HT-29 (cell line): ENCODE data around the gene FSIP1. TPM values are rescaled to one million over a fixed set of nuclear protein-coding genes. Genes with fewer than 3 reads are reported as not detected.

Experiments
- DNase-seq: peaks from one replicate; pipeline ENCODE4 v3.0.0-alpha.2; 2015; ENCODE audit warnings: low spot score
- total RNA-seq: library from RNA; depleted of rRNA; stranded (reverse); fragments of >200 nt; shearing (Covaris generic); gene quantifications from 2 replicates; pipeline ENCODE4 v1.2.3, GENCODE V29; 2014

The FSIP1 gene
- total RNA-seq, 1 experiment from 2014 or later, result 0.48 TPM

DNA sequence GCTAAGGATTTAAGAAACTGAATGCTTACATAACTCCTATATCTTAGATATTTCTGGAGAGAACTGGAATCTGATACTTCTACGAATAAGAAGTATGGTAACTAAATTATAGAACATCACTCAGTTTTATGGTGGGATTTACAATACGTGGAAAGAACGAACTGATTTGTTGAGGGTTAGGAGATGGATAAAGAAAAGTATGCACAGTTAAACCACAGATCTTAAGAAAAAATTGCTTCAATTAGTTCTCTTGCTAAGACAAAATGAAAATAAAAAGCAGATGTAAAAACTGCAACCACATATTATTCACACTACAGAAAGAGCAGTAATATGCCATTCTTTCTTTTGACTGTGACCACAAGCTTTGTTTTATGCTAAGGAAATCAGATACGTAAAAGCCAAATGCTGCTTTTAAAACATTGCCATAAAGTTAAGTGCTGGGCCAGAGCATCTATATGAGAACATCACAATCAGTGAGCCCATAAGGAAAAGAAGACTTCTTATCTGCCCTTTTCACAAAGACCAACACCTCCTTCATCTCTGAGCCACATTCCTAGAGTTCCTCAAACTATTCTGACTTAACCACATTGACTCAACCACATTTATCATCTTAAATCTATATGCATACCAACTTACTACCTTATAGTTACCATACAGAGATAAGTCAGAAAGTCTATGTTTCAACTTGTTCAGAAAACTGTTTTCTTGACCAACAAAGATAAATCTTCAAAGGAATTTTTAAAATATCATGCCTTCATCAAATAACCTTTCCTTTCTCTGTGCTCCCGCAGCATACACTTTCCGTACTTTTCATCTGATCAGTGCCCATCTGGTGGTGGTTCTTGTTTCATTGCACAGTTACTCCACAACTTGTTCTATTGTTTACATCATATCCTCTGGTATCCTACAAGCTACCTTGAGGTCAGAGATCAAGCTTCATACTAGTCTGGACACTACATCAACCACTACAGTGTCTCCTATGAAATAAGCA, 61.7 kb downstream of the FSIP1 start:
- peak; percentile 50 for DNase-seq

- DNase-seq, result no peak
Observed at GRCh38 chr15:39720081-39720480, 62.6 kb downstream of the FSIP1 start.

- peak; percentile 23 for DNase-seq
Observed at GRCh38 chr15:39719109-39719508, 63.5 kb downstream of the FSIP1 start.

DNA sequence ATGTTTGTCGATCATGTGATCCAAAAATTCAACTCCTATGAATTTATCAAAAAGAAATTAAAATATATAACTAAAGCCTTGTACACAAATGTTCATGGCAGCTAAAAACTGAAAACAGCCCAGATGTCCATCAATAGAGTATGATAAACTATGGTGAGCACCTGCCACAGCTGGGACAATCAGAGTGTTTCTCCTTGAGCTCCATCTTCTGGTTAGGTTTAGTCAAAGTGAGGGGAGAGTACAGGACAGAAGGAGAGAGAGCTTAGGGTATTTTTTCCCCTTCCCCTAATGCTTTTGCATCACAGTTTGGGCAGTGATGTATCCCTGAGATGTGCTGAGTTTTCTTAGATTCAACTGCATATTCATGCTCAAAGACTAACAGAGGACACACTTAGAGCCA, 65.5 kb downstream of the FSIP1 start:
- DNase-seq, result no peak

- DNase-seq, result no peak
Observed at GRCh38 chr15:39714251-39714650, 68.4 kb downstream of the FSIP1 start.

DNA sequence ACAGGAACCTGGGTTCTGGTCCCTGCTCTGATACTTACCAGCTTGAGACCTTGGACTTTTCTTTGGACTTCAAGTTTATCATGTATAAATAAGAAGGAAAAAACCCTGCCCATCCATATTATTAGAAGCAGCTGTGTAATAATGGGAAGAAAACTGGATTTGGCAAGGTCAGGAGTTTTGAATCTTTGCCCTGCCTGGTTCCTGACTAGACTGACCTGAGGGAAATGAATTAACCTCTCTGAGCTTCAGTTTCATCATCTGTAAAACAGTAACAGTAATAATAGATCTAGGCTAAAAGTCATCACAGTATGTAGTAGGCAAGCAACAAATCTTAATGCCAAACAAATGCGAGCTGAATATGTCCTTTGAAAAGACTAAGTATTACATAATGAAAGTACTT, 68.8 kb downstream of the FSIP1 start:
- no peak for DNase-seq

- no peak for DNase-seq
Observed at GRCh38 chr15:39710681-39711080, 72.0 kb downstream of the FSIP1 start.

DNA sequence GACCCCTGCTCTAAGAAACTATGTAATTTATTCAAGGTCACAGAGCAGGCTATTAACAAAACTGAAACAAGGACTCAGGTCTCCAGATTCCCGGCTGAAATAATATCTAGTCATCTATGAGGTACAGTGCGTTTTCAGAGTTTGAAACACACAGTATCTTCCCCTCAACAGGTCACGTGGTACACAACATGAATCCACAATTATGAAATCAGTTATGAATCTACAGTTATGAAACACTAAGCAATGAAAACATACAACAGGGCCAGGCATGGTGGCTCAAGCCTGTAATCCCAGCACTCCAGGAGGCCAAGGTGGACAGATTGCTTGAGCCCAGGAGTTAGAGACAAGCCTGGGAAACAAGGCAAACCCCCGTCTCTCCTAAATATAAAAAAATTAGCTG, 72.7 kb downstream of the FSIP1 start:
- no peak for DNase-seq

DNA sequence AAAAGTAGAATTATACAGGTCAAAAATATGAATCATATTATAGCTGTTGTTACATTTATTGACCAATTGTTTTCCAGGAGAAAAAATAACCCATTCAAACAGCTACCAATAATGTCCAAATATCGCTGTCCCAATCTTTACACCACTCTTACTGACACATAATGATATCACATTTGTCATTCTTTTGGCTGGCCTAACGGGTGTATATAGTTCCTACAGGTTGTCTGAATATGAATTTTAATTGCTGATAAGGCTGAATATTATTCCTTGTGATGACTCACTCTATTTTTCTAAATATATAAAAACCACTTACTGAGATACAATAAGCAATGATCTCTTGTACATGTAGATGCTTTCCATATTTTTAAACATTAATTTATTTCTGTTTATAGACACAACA, 76.4 kb downstream of the FSIP1 start:
- DNase-seq, result no peak

DNA sequence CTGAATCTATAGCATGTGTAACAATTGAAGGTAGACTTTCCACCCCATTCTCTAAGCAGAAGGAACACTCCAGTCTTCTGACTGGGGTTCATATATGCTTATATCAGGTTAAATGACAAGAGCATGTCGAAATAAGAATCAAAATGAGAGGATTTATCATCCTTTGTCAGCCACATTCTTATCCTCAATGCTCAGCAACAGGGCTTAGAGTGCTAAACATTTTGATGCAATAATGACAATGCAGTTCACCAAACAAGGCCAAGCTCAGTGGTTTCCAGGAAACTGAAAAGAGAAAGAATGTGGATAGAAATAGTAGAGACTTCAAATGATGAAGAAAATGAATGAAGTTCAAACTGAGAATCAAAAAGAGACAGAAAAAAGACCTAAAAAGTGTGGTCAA, 78.0 kb downstream of the FSIP1 start:
- DNase-seq, result no peak

- no peak for DNase-seq
Observed at GRCh38 chr15:39704235-39704634, 78.4 kb downstream of the FSIP1 start.

DNA sequence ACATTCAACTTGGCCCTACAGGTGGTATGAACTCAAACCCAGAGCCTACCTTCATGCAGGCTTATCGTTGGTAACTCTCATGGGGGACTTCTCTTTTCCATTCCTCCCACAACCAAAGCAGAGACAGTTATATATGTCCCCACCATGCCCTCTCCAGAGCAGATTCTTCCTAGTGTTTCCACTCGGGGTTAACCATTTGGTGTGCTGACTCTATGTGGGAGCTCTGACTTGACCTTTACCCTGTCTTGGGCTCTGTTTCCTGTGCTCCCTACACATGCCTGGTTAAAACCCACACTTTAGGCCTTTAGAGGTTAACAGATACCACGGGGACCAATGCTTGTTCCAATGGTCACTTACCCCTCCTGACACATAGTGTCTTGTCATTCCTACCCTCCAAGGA, 80.7 kb downstream of the FSIP1 start:
- DNase-seq, result no peak

GRCh38 chr15:39700375-39700700, 82.3 kb downstream of the FSIP1 start:
- DNase-seq, result no peak

DNA sequence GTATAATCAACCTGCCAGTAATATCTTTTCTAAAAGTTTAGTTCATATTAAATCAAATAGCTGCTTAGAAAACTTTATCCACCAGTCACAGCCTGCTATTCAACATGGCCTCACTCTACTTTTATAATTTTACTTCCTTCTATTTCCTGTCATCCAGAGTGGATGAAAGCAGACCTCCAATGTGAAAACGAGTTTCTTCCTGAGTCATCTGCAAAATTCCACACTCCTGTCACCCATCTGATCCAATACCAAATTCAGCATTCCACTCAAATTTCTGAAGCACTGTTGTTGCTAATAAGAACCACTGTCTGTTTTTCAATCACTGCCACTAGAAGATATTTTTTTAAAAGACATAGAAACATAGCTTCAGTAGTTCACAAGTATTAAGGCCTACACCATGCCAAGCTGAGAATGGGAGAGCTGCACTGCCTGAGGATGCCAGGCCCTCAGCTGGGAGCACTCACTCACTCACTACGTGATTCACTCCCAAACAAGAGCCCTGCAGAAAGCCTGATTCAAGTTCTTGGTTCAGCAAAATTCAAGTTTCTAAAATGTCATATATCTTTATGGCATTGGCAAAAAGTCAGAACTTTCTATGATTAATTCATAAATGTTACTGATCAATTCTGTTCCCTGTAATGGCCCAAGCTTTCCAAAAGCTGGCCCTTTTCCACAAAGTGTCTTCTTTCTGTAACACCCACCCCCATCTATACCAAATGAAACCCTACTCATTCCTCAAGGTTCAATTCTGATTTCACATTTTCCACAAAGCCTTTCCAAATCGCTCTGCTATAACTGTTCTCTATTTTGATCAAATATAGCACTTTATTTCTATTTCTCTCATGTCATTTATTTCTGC, 82.9 kb downstream of the FSIP1 start:
- no peak for DNase-seq

DNA sequence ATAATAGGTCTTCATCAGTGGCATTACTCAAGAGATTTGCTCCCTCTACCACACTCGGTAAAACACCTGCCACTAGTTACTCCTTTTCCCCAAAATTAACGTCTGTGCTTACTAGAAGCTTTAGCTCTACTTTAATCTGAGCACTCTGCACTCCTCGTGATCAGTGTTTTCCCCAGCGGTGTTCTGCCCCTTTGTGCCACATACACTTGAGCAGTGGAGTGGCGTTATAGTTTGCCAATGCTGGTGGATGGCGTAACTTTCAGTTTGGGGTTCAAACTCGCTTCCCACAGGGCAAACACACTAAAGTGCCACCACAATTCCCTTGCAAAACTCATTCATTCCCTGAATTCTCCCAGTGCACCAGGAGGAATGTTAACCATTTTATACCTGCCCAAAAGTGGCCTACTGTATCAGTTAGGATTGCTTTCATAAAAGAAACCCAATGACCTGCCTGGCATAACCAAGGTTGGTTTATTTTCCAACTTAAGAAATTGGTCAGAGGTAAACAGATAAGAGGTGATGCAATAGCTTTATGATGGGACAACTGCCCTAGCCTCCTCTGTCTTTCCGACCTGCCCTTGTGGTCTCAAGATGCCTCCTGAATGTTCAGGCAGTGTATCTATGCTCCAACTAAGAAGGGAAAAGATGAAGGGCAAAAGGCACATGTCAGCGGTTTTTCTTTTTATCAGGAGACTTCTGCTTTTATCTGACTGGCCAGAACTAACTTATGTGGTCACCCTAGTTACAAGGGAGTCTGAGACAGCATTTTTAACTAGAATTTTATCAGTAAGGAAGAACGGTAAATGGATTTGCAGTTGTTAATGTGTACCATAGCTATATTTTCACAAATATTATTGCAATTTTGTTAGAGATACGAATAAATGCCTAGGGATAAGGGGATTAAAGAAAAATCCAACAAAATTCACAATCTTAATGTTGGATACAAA, 83.9 kb downstream of the FSIP1 start:
- no peak for DNase-seq

DNA sequence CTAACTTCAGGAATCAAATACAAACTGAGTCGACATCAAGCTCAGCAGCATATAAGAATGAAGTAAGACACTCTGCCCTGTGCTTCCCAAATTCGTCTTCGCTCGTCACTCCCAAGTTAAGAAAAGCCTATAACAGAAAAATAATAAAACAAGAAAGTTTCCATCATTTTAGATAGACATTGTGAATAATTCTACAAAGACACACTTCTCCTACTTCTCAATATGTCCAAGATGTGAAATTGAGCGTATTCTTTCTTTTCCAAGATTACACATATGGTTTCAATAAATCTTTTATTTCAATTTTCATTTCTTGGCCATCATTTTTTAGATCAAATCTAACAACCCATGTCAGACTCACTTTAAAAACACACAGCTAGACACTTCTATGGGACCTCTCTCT, 85.1 kb downstream of the FSIP1 start:
- no peak for DNase-seq

GRCh38 chr15:39695793-39696192, 86.8 kb downstream of the FSIP1 start:
- DNase-seq, result no peak

GRCh38 chr15:39692356-39693327, 90.0 kb downstream of the FSIP1 start:
- DNase-seq, result no peak

DNA sequence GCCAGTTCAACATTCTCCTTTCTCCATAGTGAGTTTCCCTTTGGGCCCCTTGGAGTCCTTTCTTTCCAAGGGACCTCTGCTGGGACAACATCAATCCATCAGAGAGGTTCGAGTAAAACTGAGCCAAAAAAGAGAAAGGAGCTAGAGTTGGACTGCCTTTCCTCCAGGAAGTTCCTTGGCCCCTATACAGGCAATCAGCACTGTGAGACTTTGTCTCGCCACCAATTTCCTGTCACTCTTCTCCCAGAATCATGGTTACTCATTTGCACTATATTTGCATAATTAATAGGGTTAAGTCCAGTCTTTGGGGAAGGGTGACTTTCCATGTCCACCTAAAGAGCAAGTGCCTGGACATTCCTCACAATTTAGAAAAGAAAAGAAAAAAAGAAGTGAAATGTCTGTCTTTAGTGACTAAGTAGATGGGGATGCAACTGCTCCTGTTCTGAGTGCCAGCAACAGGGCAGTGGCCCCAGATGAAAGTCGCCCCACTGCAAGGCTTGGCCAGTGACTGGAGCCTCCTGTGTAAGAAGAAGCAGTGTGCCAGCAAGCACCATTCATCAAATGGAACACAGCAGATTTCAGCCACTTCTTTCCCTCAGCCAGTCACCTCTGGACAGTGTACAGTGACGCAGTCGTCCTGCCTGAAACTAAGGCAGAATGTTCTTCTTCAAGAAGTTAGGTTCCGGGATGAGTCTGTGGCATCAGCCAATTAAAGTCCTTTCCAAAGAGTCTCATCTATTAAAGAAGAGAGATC, 91.6 kb downstream of the FSIP1 start:
- no peak for DNase-seq

DNA sequence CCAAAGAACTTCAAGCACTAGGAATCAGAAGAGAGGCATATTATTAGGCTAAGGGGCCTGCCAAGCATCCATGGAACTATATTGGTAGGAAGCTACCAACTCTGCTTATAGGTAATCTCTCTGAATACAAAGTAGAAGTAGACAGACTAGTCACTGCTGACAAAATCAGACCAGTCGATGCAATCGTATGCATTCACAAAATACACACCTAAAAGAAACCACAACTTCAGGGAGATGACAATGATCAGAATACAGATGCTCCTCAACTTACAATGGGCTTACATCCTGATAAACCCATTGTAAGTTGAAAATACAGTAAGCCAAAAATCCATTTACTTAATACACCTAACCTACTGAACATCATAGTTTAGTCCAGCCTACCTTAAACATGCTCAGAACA, 94.7 kb downstream of the FSIP1 start:
- no peak for DNase-seq
